Measurements from ENCODE around the gene ATE1. TPM values are rescaled to one million over a fixed set of nuclear protein-coding genes. Genes with fewer than 3 reads are reported as not detected.

ATE1 gene
- total RNA-seq, 1 donor from 2014 or later = 24.2 TPM

- Mint-ChIP-seq H3K36me3 (ENCODE audit: low read depth) (peaks cover 21% of the 10 kb centered on the region), H3K27me3 (ENCODE audit: low read depth) (no peaks in the 10 kb centered on the region), H3K4me1 (ENCODE audit: low read depth) (peaks cover 11% of the 10 kb centered on the region), H3K27ac (ENCODE audit: unreplicated experiment) (no peak overlapping the region), H3K9me3 (ENCODE audit: low read depth) (no peaks in the 10 kb centered on the region), H3K4me3 (ENCODE audit: unreplicated experiment) (no peak overlapping the region)
- TF ChIP-seq CTCF (IDR thresholded peaks at IDR 0.05) = no peak
- no peak for DNase-seq (ENCODE audit: low spot score)
Measured at GRCh38 chr10:121833387-121833786, 94.4 kb downstream of the ATE1 start.

- no peak overlapping the region for H3K27ac Mint-ChIP-seq (ENCODE audit: unreplicated experiment)
- H3K9me3 Mint-ChIP-seq (ENCODE audit: low read depth) = no peaks in the 10 kb centered on the region
- H3K27me3 Mint-ChIP-seq (ENCODE audit: low read depth) = no peaks in the 10 kb centered on the region
- H3K4me3 Mint-ChIP-seq (ENCODE audit: unreplicated experiment) = no peak overlapping the region
- TF ChIP-seq CTCF (IDR thresholded peaks at IDR 0.05) = no peak
- DNase-seq (ENCODE audit: low spot score) = no peak
- H3K4me1 Mint-ChIP-seq (ENCODE audit: low read depth) = peaks cover 11% of the 10 kb centered on the region
- peaks cover 17% of the 10 kb centered on the region for H3K36me3 Mint-ChIP-seq (ENCODE audit: low read depth)
Measured at GRCh38 chr10:121832647-121833046, 95.2 kb downstream of the ATE1 start.

- Mint-ChIP-seq H3K36me3 (ENCODE audit: low read depth) (peaks cover 18% of the 10 kb centered on the region), H3K4me1 (ENCODE audit: low read depth) (peaks cover 11% of the 10 kb centered on the region), H3K27ac (ENCODE audit: unreplicated experiment) (no peak overlapping the region), H3K9me3 (ENCODE audit: low read depth) (no peaks in the 10 kb centered on the region), H3K4me3 (ENCODE audit: unreplicated experiment) (no peak overlapping the region), H3K27me3 (ENCODE audit: low read depth) (no peaks in the 10 kb centered on the region)
- DNase-seq (ENCODE audit: low spot score) = no peak
- no peak for TF ChIP-seq CTCF (IDR thresholded peaks at IDR 0.05)
Measured at GRCh38 chr10:121831777-121832176, 96.1 kb downstream of the ATE1 start.

GRCh38 chr10:121831237-121831636 lies 96.6 kb downstream of the ATE1 start:
- peaks cover 19% of the 10 kb centered on the region for H3K36me3 Mint-ChIP-seq (ENCODE audit: low read depth)
- no peak for DNase-seq (ENCODE audit: low spot score)
- H3K27me3 Mint-ChIP-seq (ENCODE audit: low read depth) = no peaks in the 10 kb centered on the region
- TF ChIP-seq CTCF (IDR thresholded peaks at IDR 0.05) = no peak
- no peak overlapping the region for H3K27ac Mint-ChIP-seq (ENCODE audit: unreplicated experiment)
- peaks cover 11% of the 10 kb centered on the region for H3K4me1 Mint-ChIP-seq (ENCODE audit: low read depth)
- H3K9me3 Mint-ChIP-seq (ENCODE audit: low read depth) = no peaks in the 10 kb centered on the region
- no peak overlapping the region for H3K4me3 Mint-ChIP-seq (ENCODE audit: unreplicated experiment)

GRCh38 chr10:121830101-121830500 lies 97.7 kb downstream of the ATE1 start:
- peaks cover 17% of the 10 kb centered on the region for H3K36me3 Mint-ChIP-seq (ENCODE audit: low read depth)
- H3K27me3 Mint-ChIP-seq (ENCODE audit: low read depth) = no peaks in the 10 kb centered on the region
- TF ChIP-seq CTCF (IDR thresholded peaks at IDR 0.05) = no peak
- H3K4me3 Mint-ChIP-seq (ENCODE audit: unreplicated experiment) = no peak overlapping the region
- H3K4me1 Mint-ChIP-seq (ENCODE audit: low read depth) = peaks cover 16% of the 10 kb centered on the region
- DNase-seq (ENCODE audit: low spot score) = no peak
- no peak overlapping the region for H3K27ac Mint-ChIP-seq (ENCODE audit: unreplicated experiment)
- no peaks in the 10 kb centered on the region for H3K9me3 Mint-ChIP-seq (ENCODE audit: low read depth)

Data from chondrocyte (in vitro differentiated cells).